HepG2 (cell line): ENCODE results near the gene HS3ST1. TPM values are rescaled to one million over a fixed set of nuclear protein-coding genes. Genes with fewer than 3 reads are reported as not detected.

Experiments used
- ATAC-seq: fragments of 200-7000 bp; cut with Tn5 transposase; 3 replicates; pipeline ENCODE4 v1.9.1; 2020; ENCODE audit warnings: mild to moderate bottlenecking, moderate library complexity
- BruUV-seq: library from RNA; stranded (reverse); fragments of 400-500 nt; replicated peaks from 2 replicates; lab custom pipeline; 2021; lab: Mats Ljungman, UMichigan
- CTCF ChIA-PET: fragments of 300-600 bp; formaldehyde crosslinking; extraction: SDS; loops from one replicate; lab custom pipeline; 2021; ENCODE audit warnings: low total read pairs, inconsistent platforms, low intra/inter-chr PET ratio; lab: Yijun Ruan, JAX
- POLR2A ChIA-PET: fragments of 350-600 bp; sonication (Branson Sonifier 250); formaldehyde crosslinking; loops from one replicate; lab custom pipeline; 2020; ENCODE audit warnings: antibody characterized with exemption, inconsistent platforms; lab: Yijun Ruan, JAX
- DNase-seq: peaks from one replicate; pipeline ENCODE4 v3.0.0-alpha.2; 2015; ENCODE audit warnings: low spot score
- FAIRE-seq: peaks from 3 replicates; lab custom pipeline; 2011; peaks lifted over from hg19 to GRCh38; lab: Jason Lieb, UNC
- H2AFZ ChIP-seq: one replicate; pipeline ENCODE4 v1.6.1; 2011; ENCODE audit warnings: low read length, inconsistent platforms
- H3K27ac ChIP-seq: fragments of 300-600 bp; 3 replicates; pipeline ENCODE4 v1.8.0; 2011; ENCODE audit warnings: mixed run types, mild to moderate bottlenecking, mixed read lengths, low read length, inconsistent platforms; ENCODE audit not compliant: insufficient read depth; ENCODE audit errors: extremely low read length
- H3K27me3 ChIP-seq, 2 experiments: fragments of 200-600 bp in 1 of 2; 2 replicates in 1 of 2; 3 replicates in 1 of 2; pipeline versions ENCODE4 v1.6.0 to v1.8.0; 2011; ENCODE audit warnings: low read length in 2 of 2, mild to moderate bottlenecking in 2 of 2, moderate library complexity in 2 of 2, inconsistent platforms in 1 of 2; ENCODE audit not compliant: insufficient read depth in 2 of 2, control insufficient read depth in 1 of 2
- H3K36me3 ChIP-seq, 2 experiments: fragments of 200-600 bp in 1 of 2; replicated peaks in 1 of 2; 2 replicates in 1 of 2; 3 replicates in 1 of 2; pipeline versions ENCODE4 v1.5.1 to v1.8.0; 2011; ENCODE audit warnings: low read length in 2 of 2, inconsistent platforms in 1 of 2; ENCODE audit not compliant: insufficient read depth in 2 of 2, control insufficient read depth in 1 of 2
- H3K4me1 ChIP-seq: 2 replicates; pipeline ENCODE4 v1.5.1; 2012; ENCODE audit warnings: low read length, inconsistent platforms; ENCODE audit not compliant: insufficient read depth
- H3K4me2 ChIP-seq: 2 replicates; pipeline ENCODE4 v1.6.0; 2011; ENCODE audit warnings: low read depth, low read length, inconsistent platforms
- H3K4me3 ChIP-seq, 3 experiments: fragments of 200-600 bp in 1 of 3; sonication (generic), shearing (Covaris generic) in 1 of 3; replicated peaks in 1 of 3; 2 replicates each; pipeline ENCODE4 v1.5.1; 2011 to 2016; ENCODE audit warnings: low read length in 3 of 3, inconsistent platforms in 2 of 3, low read depth in 2 of 3, mild to moderate bottlenecking in 2 of 3, control low read depth in 1 of 3, mixed read lengths in 1 of 3; ENCODE audit not compliant: insufficient read depth in 1 of 3
- H3K79me2 ChIP-seq: one replicate; pipeline ENCODE4 v1.6.1; 2011; ENCODE audit warnings: low read length, inconsistent platforms; ENCODE audit not compliant: insufficient read depth
- H3K9ac ChIP-seq: 2 replicates; pipeline ENCODE4 v1.6.0; 2011; ENCODE audit warnings: mild to moderate bottlenecking, low read depth, low read length, inconsistent platforms; ENCODE audit not compliant: insufficient read depth
- H3K9me3 ChIP-seq: 2 replicates; pipeline ENCODE4 v1.5.1; 2012; ENCODE audit warnings: mild to moderate bottlenecking, low read length
- H4K20me1 ChIP-seq: 2 replicates; pipeline ENCODE4 v1.6.0; 2011; ENCODE audit warnings: inconsistent platforms, mild to moderate bottlenecking, low read length, moderate library complexity; ENCODE audit not compliant: insufficient read depth
- FOSL1 ChIP-seq: sonication (generic); formaldehyde crosslinking; IDR thresholded peaks from 2 replicates; pipeline ENCODE4 v1.9.0; 2021; ENCODE audit warnings: missing genetic modification reagents, borderline replicate concordance
- KDM3A ChIP-seq: IDR thresholded peaks from 2 replicates; pipeline ENCODE4 v1.6.1; 2018; ENCODE audit warnings: low read depth, missing compliant biosample characterization
- NFKBIZ ChIP-seq: IDR thresholded peaks from 2 replicates; pipeline ENCODE4 v1.6.1; 2018; ENCODE audit warnings: missing genetic modification reagents, missing compliant biosample characterization
- SIX1 ChIP-seq: sonication (generic); formaldehyde crosslinking; IDR thresholded peaks from 2 replicates; pipeline ENCODE4 v1.4.0; 2020; ENCODE audit warnings: missing genetic modification reagents, borderline replicate concordance
- SOX6 ChIP-seq, 2 experiments: fragments of 450-650 bp in 1 of 2; sonication (generic) in 1 of 2; formaldehyde crosslinking in 1 of 2; IDR thresholded peaks; 2 replicates each; pipeline versions ENCODE4 v1.4.0 to v1.6.1; 2017 to 2020; ENCODE audit warnings: antibody characterized with exemption in 1 of 2, mild to moderate bottlenecking in 1 of 2, missing genetic modification reagents in 1 of 2
- ZNF34 ChIP-seq: sonication (generic); formaldehyde crosslinking; IDR thresholded peaks from 2 replicates; pipeline ENCODE4 v1.4.0; 2020; ENCODE audit warnings: mild to moderate bottlenecking, missing genetic modification reagents, borderline replicate concordance
- ZNF589 ChIP-seq: sonication (generic); formaldehyde crosslinking; conservative IDR thresholded peaks from 2 replicates; pipeline ENCODE4 v1.8.0; 2022; ENCODE audit warnings: mild to moderate bottlenecking, moderate library complexity, missing genetic modification reagents
- ZNF605 ChIP-seq: sonication (generic); formaldehyde crosslinking; IDR thresholded peaks from 2 replicates; pipeline ENCODE4 v1.8.0; 2022; ENCODE audit warnings: mild to moderate bottlenecking, missing genetic modification reagents
- ZNF75D ChIP-seq: sonication (generic); formaldehyde crosslinking; IDR thresholded peaks from 2 replicates; pipeline ENCODE4 v1.8.1; 2023; ENCODE audit warnings: missing genetic modification reagents, mild to moderate bottlenecking, borderline replicate concordance
- in situ Hi-C: cut with HindIII; loops from 2 replicates; pipeline ENCODE4 v1.10.0; 2017; ENCODE audit warnings: low pct_unique_long_range_greater_than_20kb; ENCODE audit not compliant: extremely low pct_ligation_motif_present
- intact Hi-C: fragments of 100-400 bp; cut with micrococcal nuclease; formaldehyde crosslinking; loops from one replicate; pipeline ENCODE4 v1.10.0; 2022; ENCODE audit not compliant: unreplicated experiment
- polyA plus RNA-seq, 8 experiments: library from polyadenylated mRNA; depleted of rRNA in 3 of 8; stranded (reverse) in 7 of 8; unstranded in 1 of 8; fragments of >200 nt; fragmentation: Illumina TruSeq in 4 of 8; extraction: Trizol in 4 of 8; gene quantifications; 2 replicates each; pipeline versions ENCODE4 v1.2.1 to v1.2.3, GENCODE V29; 2011 to 2016; ENCODE audit warnings: low read depth in 4 of 8, missing spikeins in 1 of 8, mixed read lengths in 1 of 8; ENCODE audit not compliant: insufficient read depth in 1 of 8
- total RNA-seq, 5 experiments: library from RNA; depleted of rRNA; stranded (reverse); fragments of >200 nt; fragmentation: Illumina TruSeq; extraction: Trizol; gene quantifications; 2 replicates each; pipeline ENCODE4 v1.2.3, GENCODE V29; 2016; ENCODE audit warnings: low read depth in 1 of 5
- TF ChIP-seq, protein P1 (sequence below): sonication (generic); formaldehyde crosslinking; IDR thresholded peaks from 2 replicates; pipeline ENCODE4 v1.4.0; 2020; ENCODE audit warnings: missing genetic modification reagents
- TF ChIP-seq, protein P2 (sequence below): sonication (generic); formaldehyde crosslinking; IDR thresholded peaks from 2 replicates; pipeline ENCODE4 v1.8.1; 2023; ENCODE audit warnings: missing genetic modification reagents, inconsistent platforms, borderline replicate concordance

The HS3ST1 gene
- total and polyA plus RNA-seq, 2 of the 13 experiments (the other 11 are each of a cell fraction or from before 2014, with no cell fraction given) = not detected

DNA sequence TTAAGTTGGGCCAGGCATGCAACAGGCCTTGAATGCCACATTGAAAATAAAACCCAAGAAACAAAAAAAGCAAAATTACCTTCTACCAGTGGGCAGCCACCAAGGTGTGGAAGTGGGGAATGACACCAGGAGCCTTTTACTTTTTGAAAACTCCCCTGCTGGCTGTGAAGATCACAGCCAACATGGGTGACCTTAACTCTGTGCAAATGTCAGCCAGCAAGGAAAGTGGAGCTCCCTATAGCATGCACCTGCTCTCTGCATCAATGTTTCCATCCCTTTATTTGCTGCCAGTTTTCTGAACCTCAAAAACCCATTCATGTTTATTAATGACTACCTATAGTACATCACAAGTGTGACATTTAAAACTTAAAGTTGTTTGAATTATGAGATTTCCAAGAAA is 63.7 kb downstream of the HS3ST1 start (continued):
- TF ChIP-seq NFKBIZ (no peak), ZNF75D (CRISPR knock-in tag) (no peak), KDM3A (no peak), SIX1 (CRISPR knock-in tag) (no peak), SOX6 (IDR thresholded peaks at IDR 0.05) (no peak), SOX6 (CRISPR knock-in tag; IDR thresholded peaks at IDR 0.05) (no peak), ZNF605 (no peak), ZNF589 (CRISPR knock-in tag) (no peak)
- TF ChIP-seq, protein P1, sequence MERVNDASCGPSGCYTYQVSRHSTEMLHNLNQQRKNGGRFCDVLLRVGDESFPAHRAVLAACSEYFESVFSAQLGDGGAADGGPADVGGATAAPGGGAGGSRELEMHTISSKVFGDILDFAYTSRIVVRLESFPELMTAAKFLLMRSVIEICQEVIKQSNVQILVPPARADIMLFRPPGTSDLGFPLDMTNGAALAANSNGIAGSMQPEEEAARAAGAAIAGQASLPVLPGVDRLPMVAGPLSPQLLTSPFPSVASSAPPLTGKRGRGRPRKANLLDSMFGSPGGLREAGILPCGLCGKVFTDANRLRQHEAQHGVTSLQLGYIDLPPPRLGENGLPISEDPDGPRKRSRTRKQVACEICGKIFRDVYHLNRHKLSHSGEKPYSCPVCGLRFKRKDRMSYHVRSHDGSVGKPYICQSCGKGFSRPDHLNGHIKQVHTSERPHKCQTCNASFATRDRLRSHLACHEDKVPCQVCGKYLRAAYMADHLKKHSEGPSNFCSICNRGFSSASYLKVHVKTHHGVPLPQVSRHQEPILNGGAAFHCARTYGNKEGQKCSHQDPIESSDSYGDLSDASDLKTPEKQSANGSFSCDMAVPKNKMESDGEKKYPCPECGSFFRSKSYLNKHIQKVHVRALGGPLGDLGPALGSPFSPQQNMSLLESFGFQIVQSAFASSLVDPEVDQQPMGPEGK = no peak
- TF ChIP-seq, protein P2, sequence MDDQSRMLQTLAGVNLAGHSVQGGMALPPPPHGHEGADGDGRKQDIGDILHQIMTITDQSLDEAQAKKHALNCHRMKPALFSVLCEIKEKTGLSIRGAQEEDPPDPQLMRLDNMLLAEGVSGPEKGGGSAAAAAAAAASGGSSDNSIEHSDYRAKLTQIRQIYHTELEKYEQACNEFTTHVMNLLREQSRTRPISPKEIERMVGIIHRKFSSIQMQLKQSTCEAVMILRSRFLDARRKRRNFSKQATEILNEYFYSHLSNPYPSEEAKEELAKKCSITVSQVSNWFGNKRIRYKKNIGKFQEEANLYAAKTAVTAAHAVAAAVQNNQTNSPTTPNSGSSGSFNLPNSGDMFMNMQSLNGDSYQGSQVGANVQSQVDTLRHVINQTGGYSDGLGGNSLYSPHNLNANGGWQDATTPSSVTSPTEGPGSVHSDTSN (CRISPR knock-in tag) = no peak

- H3K9ac ChIP-seq = no peak overlapping the region
- no peaks in the 10 kb centered on the region for H3K4me1 ChIP-seq
- FAIRE-seq (no peak), ATAC-seq (no peak), DNase-seq (no peak)
- ChIA-PET CTCF (no interaction called here), POLR2A (no interaction called here)
- peaks cover 81% of the 10 kb centered on the region for H3K9me3 ChIP-seq
- H2AFZ ChIP-seq = no peak overlapping the region
- intact Hi-C loops = no loop called here
- H3K36me3 ChIP-seq = no peaks in the 10 kb centered on the region
- no peaks in the 10 kb centered on the region for H3K79me2 ChIP-seq
- no peaks in the 10 kb centered on the region for H3K27me3 ChIP-seq
- H3K27ac ChIP-seq = no peak overlapping the region
- H4K20me1 ChIP-seq = no peaks in the 10 kb centered on the region
- H3K4me3 ChIP-seq = no peak overlapping the region
- in situ Hi-C loops = no loop called here
- TF ChIP-seq FOSL1 (CRISPR knock-in tag) (no peak), ZNF34 (CRISPR knock-in tag) (no peak)
- no TSS peak for BruUV-seq
- no peak overlapping the region for H3K4me2 ChIP-seq
Observed at GRCh38 chr4:11359591-11359990, 69.1 kb downstream of the HS3ST1 start.
